Vagina (tissue), 2 donors: ENCODE data around the gene ID1.

Source experiments
- POLR2AphosphoS5 ChIP-seq, 2 donors: sonication (generic); formaldehyde crosslinking; IDR thresholded peaks; one replicate each; pipeline ENCODE4 v1.9.0; 2017; ENCODE audit warnings: antibody characterized with exemption in 2 of 2, mild to moderate bottlenecking in 2 of 2, low read depth in 1 of 2; ENCODE audit not compliant: insufficient read depth in 1 of 2
- TF ChIP-seq, protein P1 (sequence below), 3 experiments: fragments of 450-650 bp in 2 of 3; fragments of 200-600 bp in 1 of 3; sonication (generic) in 1 of 3; IDR thresholded peaks; one replicate each; pipeline ENCODE4 v1.5.1; 2017 to 2019; ENCODE audit warnings: antibody characterized with exemption in 3 of 3, mild to moderate bottlenecking in 2 of 3, moderate library complexity in 2 of 3

DNA sequence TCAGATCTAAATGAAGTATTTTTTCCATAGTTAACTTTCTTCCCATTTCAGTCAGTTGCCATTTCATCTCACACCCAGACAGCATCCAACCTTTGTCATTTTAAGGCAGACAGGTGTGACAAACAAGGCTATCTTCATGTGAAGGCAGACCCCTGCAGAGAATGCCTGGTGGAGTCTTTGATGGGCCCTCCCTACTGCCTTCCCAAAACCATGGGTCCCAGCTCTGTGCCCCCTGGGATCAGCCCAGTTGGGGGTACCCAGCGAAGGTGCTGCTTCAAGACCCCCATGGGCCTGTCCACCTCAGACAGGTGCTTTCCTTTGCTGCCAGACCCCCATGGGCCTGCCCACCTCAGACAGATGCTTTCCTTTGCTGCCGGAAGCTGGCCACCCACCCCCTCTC is 28.3 kb upstream of the ID1 start:
- TF ChIP-seq, protein P1, sequence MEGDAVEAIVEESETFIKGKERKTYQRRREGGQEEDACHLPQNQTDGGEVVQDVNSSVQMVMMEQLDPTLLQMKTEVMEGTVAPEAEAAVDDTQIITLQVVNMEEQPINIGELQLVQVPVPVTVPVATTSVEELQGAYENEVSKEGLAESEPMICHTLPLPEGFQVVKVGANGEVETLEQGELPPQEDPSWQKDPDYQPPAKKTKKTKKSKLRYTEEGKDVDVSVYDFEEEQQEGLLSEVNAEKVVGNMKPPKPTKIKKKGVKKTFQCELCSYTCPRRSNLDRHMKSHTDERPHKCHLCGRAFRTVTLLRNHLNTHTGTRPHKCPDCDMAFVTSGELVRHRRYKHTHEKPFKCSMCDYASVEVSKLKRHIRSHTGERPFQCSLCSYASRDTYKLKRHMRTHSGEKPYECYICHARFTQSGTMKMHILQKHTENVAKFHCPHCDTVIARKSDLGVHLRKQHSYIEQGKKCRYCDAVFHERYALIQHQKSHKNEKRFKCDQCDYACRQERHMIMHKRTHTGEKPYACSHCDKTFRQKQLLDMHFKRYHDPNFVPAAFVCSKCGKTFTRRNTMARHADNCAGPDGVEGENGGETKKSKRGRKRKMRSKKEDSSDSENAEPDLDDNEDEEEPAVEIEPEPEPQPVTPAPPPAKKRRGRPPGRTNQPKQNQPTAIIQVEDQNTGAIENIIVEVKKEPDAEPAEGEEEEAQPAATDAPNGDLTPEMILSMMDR (IDR thresholded peaks at IDR 0.05), result no peak
- no peak for TF ChIP-seq POLR2AphosphoS5 (IDR thresholded peaks at IDR 0.05; ENCODE audit: insufficient read depth in 1 of 2, low read depth in 1 of 2)
